HG03066 (cell line): ENCODE results near the gene GUK1.
"Not testable (repeated sequence)": the region's sequence is repeated elsewhere in the genome, so short reads cannot be mapped to it uniquely, and the experiment has no call there.

ENCODE experiments used
- ATAC-seq: cut with Tn5 transposase; IDR thresholded peaks from one replicate; pipeline ENCODE4 v1.9.1; 2021; ENCODE audit warnings: low read depth; ENCODE audit not compliant: unreplicated experiment

Gene GUK1

GRCh38 chr1:228104526-228105269, 35.4 kb upstream of the GUK1 start:
- no peak for ATAC-seq

- ATAC-seq = no peak
Measured at GRCh38 chr1:228105270-228105995, 34.6 kb upstream of the GUK1 start.

DNA sequence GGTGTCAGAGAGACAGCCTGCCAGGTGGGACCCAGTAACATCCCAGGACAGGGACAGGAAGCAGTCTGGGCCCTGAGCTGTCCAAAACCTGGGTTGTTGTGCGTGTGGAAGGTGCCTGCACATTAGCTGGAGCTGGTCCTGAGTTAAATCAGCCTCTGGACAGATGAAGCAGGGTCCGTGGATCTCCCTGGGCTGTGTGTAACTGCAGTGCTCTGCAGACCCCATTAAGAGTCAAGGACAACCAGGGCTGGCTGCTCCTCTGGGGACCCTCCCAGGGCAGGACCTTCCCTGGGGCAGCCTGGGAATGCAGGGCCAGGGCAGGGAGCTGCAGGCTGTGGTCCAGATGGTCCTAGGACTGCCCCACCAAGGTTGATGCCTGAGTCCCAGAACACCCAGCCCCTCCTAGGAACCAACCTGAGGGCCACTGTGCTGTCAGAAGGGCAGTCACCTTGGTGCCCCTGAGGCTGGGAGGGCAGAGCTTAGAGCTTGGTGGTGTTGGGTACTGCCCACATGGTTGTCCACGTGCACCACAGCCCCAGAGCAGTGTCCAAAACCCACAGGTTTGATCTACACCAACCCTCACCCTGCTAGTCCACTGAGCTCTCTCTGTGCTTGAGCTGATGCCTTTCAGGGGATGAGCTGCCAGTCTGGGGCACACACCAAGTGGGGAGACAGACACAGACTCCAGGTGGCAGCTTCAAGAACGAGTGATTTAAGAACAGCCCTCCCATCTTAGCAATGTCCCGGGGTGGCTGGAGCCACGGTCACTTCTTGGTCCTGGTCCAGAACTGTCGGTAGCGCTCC, 33.9 kb upstream of the GUK1 start:
- no peak for ATAC-seq

GRCh38 chr1:228106800-228107054, 33.4 kb upstream of the GUK1 start:
- no peak for ATAC-seq

DNA sequence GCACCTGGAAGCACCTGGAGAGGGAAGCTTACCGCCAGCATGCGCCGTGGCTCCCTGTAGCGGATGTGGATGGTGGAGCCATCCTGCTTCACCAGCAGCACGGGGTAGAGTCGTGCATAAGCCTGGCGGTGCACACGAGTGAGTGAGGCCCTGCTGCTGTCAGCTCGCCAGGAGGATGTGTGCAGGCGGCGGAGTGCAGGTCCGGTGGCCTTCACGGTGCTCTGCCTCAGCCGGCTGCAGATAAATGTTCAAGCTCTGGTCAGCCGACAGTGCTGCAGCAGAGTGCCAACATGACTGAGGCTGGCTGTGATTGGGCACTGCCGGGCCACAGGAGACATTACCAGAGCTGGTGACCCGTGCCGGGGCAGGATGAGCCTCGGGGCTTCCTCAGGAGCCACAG, 32.4 kb upstream of the GUK1 start:
- ATAC-seq = no peak

GRCh38 chr1:228108055-228108690, 31.9 kb upstream of the GUK1 start:
- ATAC-seq = no peak

DNA sequence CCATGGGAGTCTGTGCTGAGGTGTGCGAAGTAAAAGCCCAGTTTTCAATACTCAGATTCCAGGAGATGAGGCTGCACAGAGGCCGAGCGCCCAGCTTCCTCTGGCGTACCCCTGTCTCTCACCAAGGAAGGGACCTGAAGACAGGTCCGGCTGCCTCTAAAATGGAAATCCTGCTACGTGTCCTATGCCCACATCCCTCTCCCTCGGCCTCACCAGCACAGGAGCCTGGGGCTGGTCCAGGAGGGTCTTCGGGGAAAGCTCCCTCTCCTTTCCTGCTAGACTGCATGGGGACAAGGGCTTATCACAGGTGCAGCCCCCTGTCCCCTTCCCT, 31.4 kb upstream of the GUK1 start:
- ATAC-seq = no peak

DNA sequence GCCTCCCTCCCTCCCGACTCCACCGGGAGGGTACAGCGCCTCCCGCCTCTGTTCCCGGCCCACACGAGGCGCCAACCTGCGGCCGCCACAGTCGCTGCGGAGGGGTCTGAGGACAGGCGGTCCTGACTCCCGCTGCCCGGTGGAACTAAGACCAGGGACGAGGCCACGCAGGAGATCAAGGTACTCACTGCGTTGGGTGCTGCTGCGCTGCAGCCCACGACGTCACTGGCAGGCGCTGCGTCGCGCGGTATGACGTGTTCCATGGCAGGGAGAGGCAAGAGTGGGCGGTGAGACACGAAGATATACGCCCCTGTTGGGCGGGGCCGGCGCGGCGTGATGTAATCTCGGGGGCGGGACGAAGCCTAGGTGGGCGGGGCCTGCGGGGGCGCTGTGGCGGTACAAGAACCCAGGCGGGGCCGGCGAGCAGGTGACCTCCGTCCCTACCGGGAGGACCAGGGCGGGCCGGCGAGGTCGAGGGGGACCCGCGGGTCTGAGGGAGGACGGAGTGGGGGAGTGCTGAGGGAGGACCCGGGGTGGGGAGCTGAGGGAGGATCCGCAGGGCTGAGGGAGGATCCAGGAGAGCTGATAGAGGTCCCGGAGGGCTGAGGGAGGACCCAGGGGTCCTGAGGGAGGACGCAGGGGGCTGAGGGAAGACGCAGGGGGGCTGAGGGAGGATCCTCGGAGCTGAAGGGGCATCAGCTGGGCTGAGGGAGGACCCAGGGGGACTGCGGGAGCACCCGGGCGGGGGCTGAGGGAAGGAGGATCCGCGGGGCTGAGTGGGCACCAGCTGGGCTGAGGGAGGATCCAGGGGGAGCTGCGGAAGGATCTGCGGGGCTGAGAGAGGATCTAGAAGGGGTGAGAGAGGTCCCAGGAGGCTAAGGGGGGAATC, 30.8 kb upstream of the GUK1 start, which contains the start of gene MRPL55:
Gene MRPL55, minus strand, starts transcription at position 227 of the 889 bp plus-strand sequence. CDS start 1,039 bp downstream, outside the sequence.
- peak; percentile 90 for ATAC-seq

DNA sequence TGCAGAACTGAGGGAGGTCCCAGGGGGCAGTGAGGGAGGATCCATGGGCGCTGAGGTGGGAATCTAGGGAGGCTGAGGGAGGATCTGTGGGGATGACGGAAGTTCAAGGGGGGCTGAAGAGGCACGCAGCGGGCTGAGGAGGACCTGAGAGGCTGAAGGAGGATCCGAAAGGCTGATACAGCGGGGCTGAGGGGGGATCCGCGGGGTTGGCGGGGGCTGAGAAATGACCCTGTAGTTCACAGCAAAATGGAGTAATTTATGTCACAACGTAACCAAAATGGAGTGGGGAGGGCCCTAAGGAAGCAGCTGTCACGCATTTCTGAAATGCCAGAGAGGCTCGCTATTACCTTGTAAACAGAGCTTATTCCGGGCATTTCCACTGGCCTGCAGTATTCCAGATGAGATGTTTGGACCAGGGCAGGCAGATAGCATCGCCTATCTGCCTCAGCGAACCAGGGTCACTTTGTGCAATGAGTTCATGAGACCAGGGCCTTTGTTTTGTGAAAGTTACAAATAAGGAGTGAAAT, 30.1 kb upstream of the GUK1 start:
- ATAC-seq = peak; percentile 16

DNA sequence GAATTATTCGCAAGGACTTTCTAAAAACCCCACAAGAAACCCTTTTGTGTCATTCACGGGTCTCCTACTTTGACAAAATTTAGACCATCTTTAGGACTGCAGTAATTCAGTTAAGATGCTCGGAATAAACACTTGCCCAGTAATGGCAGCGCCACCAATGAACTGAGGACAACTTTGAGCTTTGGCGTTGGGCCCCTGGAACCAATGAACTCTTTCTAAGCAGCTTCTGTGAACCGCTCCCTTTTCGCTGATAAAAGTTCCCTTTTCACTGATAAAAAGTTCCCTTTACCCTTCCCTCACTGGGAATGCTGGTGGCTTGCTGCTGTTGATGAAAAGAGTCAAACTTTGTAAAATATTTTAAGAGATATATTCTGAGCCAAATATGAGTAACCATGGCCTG, 29.5 kb upstream of the GUK1 start:
- no peak for ATAC-seq

- not testable (repeated sequence) for ATAC-seq
Measured at GRCh38 chr1:228111315-228111714, 28.8 kb upstream of the GUK1 start.

DNA sequence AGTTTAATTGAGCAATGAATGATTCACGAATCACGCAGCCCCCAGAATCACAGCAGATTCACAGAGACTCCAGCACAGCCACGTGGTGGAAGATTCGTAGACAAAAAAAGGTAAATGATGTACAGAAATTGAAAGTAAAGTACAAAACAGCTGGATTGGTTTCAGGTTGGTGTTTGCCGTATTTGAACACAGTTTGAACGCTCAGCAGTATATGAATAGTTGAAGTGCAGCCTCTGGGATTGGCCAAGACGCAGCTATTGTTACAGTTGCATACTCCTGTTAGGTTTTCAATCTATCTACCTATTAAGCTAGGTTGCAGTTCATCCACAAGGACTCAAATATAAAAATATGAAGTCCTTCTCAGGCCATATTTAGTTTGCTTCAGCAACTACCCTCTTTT, 27.9 kb upstream of the GUK1 start:
- ATAC-seq = no peak

DNA sequence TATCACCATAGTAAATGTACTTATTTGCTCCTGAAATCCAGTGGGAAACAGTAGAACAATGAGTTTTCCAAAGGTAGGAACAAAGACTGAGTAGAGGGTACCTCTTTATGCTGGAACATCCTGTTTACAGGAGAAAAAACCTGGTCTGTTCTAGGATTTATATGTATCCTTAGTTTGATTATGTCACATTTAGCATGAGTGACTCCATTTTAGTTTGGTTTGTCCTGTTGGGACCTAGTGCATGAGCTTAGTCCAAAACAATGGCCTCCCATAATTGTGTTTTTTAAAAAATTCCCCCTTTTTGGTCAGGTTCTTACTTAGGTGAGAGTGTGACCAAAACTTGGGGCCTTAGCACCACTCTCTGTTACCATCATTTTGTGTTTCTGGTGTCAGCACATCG, 27.5 kb upstream of the GUK1 start:
- no peak for ATAC-seq

- no peak for ATAC-seq
Measured at GRCh38 chr1:228114827-228115226, 25.3 kb upstream of the GUK1 start.

GRCh38 chr1:228117335-228117734, 22.7 kb upstream of the GUK1 start:
- no peak for ATAC-seq

DNA sequence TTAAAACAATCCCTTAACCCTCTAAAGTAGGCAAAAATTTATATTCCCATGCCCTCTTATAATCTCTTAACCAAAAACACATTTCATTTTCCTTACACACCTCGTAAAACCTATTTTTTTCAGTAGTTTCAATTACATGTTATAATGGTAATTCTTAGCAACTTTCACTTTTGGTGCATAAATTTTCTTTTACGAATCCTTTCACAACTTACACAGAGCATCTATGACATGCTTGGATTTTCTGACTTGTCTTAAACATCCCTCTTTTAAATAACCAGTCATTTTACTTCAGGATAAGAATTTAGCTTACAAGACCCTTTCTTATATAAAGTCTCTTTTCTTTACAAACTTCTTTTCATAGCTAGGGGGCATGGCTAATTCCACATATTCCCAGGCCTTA, 22.0 kb upstream of the GUK1 start:
- no peak for ATAC-seq

DNA sequence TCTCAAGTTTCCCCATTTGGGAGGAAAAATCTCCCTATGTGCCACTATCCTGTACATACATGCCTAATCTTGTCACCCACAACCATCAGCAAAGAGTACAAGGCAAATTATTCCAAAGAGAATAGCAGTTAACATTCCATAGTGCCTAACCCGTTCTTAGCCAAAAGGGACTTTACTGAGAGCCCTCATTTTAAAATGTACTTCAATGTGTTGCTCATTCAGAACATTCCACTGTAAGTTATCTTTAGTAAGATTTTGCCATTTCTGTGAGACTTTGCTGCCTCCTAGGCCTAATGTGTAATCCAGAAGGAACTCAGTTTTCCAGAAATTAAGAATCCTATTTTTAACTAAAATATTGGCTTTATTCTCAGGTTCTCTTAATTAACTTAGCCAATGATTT, 19.7 kb upstream of the GUK1 start:
- no peak for ATAC-seq

DNA sequence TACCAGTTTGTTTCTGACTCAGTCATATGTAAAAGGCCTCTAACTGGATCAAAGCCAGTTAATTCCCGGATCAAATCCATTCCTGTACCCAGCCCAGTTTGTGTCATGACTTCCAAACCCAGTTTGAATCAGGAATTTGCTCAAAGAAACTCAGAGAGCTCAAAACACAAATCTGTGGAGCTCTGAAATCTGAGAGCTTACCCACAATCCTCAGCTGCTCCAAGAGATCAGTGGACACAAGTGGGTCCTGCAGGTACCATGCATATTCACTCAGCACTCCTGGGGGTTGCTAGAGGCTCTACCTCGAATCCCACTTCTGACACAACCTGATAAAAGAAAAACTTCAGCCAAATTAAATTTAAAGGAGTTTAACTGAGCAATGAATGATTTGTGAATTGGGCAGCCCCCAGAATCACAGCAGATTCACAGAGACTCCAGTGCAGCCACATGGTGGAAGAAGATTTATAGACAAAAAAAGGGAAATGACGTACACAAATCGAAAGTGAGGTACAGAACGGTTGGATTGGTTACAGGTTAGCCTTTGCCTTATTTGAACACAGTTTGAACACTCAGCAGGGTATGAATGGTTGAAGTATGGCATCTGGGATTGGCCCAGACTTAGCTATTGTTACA, 19.1 kb upstream of the GUK1 start:
- ATAC-seq = no peak

GRCh38 chr1:228122921-228123441, 17.1 kb upstream of the GUK1 start:
- ATAC-seq = no peak
